HG02759 (cell line): ENCODE measurements around the gene ATP11B.
A peak's percentile ranks its signal among the peaks of the same experiment; 100 is the strongest.

Experiments
- ATAC-seq: cut with Tn5 transposase; IDR thresholded peaks from one replicate; pipeline ENCODE4 v1.9.1; 2021; ENCODE audit warnings: mild to moderate bottlenecking, moderate library complexity; ENCODE audit not compliant: unreplicated experiment

The ATP11B gene

GRCh38 chr3:182792901-182793662 lies at the start of gene ATP11B:
Gene ATP11B, plus strand, starts transcription at chr3:182793504. Its CDS starts 256 bp downstream, at chr3:182793760.
- ATAC-seq: peak; percentile 74

- ATAC-seq: no peak
Observed at GRCh38 chr3:182746959-182747358, 46.3 kb upstream of the ATP11B start.

- no peak for ATAC-seq
Observed at GRCh38 chr3:182755308-182755707, 38.0 kb upstream of the ATP11B start.

- no peak for ATAC-seq
Observed at GRCh38 chr3:182755712-182756111, 37.6 kb upstream of the ATP11B start.

- ATAC-seq: no peak
Observed at GRCh38 chr3:182760576-182761164, 32.6 kb upstream of the ATP11B start.

GRCh38 chr3:182763896-182764295 lies 29.4 kb upstream of the ATP11B start:
- no peak for ATAC-seq

GRCh38 chr3:182765287-182765686 lies 28.0 kb upstream of the ATP11B start:
- ATAC-seq: no peak

GRCh38 chr3:182766099-182766498 lies 27.2 kb upstream of the ATP11B start:
- no peak for ATAC-seq

- no peak for ATAC-seq
Observed at GRCh38 chr3:182768413-182768812, 24.9 kb upstream of the ATP11B start.

- ATAC-seq: no peak
Observed at GRCh38 chr3:182769673-182770072, 23.6 kb upstream of the ATP11B start.

- peak; percentile 61 for ATAC-seq
Observed at GRCh38 chr3:182782149-182782548, 11.2 kb upstream of the ATP11B start.

- ATAC-seq: no peak
Observed at GRCh38 chr3:182783106-182783505, 10.2 kb upstream of the ATP11B start.

- ATAC-seq: no peak
Observed at GRCh38 chr3:182784542-182784941, 8.8 kb upstream of the ATP11B start.

- no peak for ATAC-seq
Observed at GRCh38 chr3:182785142-182785541, 8.2 kb upstream of the ATP11B start.

GRCh38 chr3:182785756-182786155 lies 7.5 kb upstream of the ATP11B start:
- ATAC-seq: no peak

GRCh38 chr3:182786564-182787196 lies 6.6 kb upstream of the ATP11B start:
- ATAC-seq: no peak

- ATAC-seq: no peak
Observed at GRCh38 chr3:182787302-182788036, 5.8 kb upstream of the ATP11B start.

- no peak for ATAC-seq
Observed at GRCh38 chr3:182789371-182789770, 3.9 kb upstream of the ATP11B start.

GRCh38 chr3:182790612-182791011 lies 2.7 kb upstream of the ATP11B start:
- no peak for ATAC-seq

GRCh38 chr3:182793663-182794454 lies 555 bp downstream of the ATP11B start:
- peak; percentile 44 for ATAC-seq
